Measurements from ENCODE around the gene SLC6A4. TPM values are rescaled to one million over a fixed set of nuclear protein-coding genes. Genes with fewer than 3 reads are reported as not detected.

SLC6A4 gene
- under 0.01 TPM for total RNA-seq

GRCh38 chr17:30235386-30236296 lies at the start of gene SLC6A4:
TSS of gene SLC6A4 (minus strand) at chr17:30235697. CDS start at chr17:30221958, 13,739 bp downstream.

Small RNA genes lying within 50 kb of the gene (small RNA-seq; reads per million reads assigned to genes)
- 9.8 reads per million, percentile 90 among the genes with 10 or more reads in this experiment for gene RF00154 (ENCODE audit: low replicate concordance)

Other genes starting within 250 kb of the SLC6A4 start
- 18.2 TPM for gene NSRP1, start 118.9 kb downstream of the SLC6A4 start, total RNA-seq
- gene BLMH, start 56.2 kb upstream of the SLC6A4 start, total RNA-seq: 42.3 TPM
- not detected for gene TMIGD1, start 98.4 kb upstream of the SLC6A4 start, total RNA-seq
- 72.0 TPM for gene CPD, start 143.2 kb upstream of the SLC6A4 start, total RNA-seq
- 36.9 TPM for gene GOSR1, start 241.7 kb upstream of the SLC6A4 start, total RNA-seq

Data from parietal lobe (tissue), 2 donors.